GM12872 (cell line): ENCODE results near the gene ADAMTSL1.

Experiments used
- CTCF ChIP-seq: IDR thresholded peaks from 3 replicates; pipeline ENCODE4 v1.5.1; 2011; ENCODE audit warnings: low read depth, mild to moderate bottlenecking, low read length, moderate library complexity; ENCODE audit not compliant: insufficient read depth

The ADAMTSL1 gene

GRCh38 chr9:18743421-18743820 lies 269.5 kb downstream of the ADAMTSL1 start:
- TF ChIP-seq CTCF, result no peak

DNA sequence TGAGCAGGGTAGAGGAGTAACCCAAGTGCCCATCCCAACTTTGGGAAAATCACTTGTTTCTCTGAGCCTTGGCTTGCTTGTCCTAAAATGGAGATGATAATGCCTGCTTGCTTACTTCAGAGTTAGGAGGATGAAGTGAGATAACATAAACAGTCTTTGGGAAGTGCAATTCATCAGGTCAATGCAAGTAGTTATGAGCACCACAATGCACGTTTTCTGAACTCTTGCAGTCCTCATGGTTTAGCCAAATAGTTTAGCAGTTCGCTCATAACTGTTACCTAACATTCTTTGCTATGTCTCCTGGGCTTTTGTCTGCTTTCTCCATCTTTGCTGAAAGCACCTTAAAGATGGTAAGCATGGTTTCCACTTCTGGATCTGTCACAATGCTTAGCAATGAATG lies 270.0 kb downstream of the ADAMTSL1 start:
- TF ChIP-seq CTCF, result no peak

- no peak for TF ChIP-seq CTCF
Measured at GRCh38 chr9:18745710-18746109, 271.8 kb downstream of the ADAMTSL1 start.

DNA sequence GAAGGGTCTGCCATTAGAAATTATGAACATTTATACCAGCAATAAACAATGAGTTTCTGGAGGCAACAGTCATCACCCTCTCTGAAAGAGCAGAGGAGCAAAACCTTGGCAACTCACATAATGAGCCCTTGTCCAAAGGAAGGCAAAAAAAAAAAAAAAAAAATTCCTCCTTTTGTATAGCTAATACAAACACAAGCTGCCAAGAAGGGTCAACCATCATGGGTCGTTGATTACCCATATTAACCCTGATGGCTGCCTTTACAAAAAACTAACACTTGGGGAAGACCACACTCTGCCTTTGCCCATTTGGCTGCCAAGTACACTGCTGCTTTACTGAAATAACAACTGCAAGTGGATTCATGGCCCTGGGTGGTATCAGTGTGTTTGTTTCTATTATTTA lies 272.7 kb downstream of the ADAMTSL1 start:
- no peak for TF ChIP-seq CTCF

- TF ChIP-seq CTCF, result no peak
Measured at GRCh38 chr9:18747595-18747994, 273.6 kb downstream of the ADAMTSL1 start.

DNA sequence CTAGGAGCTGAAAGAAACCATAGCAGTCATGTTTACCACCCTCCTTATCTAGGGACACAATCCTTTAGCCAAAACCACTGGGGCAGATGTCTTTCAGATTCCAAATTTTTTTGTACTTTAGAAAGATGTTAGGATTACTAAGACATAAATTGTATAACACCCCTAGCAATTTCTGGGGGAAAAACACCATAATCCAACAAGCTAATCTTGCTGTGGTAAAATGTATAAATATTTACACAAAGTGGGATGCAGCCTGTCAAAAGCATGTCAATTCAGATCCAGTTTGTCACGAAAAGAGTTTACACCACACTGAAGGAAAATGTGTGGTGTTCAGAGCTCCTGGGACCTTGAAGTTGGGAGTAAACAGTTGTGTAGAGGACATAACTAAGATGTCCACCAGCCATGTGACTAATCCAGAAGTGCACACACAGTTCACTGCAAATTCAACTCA lies 274.3 kb downstream of the ADAMTSL1 start:
- no peak for TF ChIP-seq CTCF

GRCh38 chr9:18749711-18750110 lies 275.8 kb downstream of the ADAMTSL1 start:
- TF ChIP-seq CTCF, result no peak

DNA sequence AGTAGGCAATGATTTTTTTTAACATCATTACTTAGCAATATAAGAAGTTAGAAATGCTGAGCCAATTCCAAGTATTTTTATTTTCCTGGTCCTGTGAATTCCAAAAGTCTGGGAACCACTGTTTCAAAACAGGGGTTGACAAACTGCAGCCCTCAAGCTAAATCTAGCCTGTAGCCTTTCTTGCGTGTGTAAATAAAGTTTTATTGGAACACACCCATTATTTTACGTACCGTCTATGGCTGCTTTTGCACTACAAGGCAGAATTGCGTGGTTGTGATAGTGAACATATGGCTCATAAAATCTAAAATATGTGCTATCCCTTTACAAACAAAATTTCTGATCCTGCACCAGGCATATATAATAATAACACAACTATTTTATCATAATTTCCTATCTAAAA lies 280.0 kb downstream of the ADAMTSL1 start:
- no peak for TF ChIP-seq CTCF
